Measurements from ENCODE around the gene HHAT. TPM values are rescaled to one million over a fixed set of nuclear protein-coding genes. Genes with fewer than 3 reads are reported as not detected.

The HHAT gene
- polyA plus RNA-seq, 1 donor from 2014 or later = 5.3 TPM

- H4K20me1 ChIP-seq (ENCODE audit: insufficient read depth) = no peaks in the 10 kb centered on the region
Observed at GRCh38 chr1:210384625-210385024, 55.9 kb downstream of the HHAT start.

GRCh38 chr1:210385228-210385627, 56.5 kb downstream of the HHAT start:
- H3K36me3 ChIP-seq (ENCODE audit: insufficient read depth, low read length) = no peaks in the 10 kb centered on the region
- H3K27me3 ChIP-seq (ENCODE audit: insufficient read depth, low read depth, low read length) = no peaks in the 10 kb centered on the region
- no peaks in the 10 kb centered on the region for H3K9me3 ChIP-seq (ENCODE audit: low read length)
- no peaks in the 10 kb centered on the region for H4K20me1 ChIP-seq (ENCODE audit: insufficient read depth)
- no peak overlapping the region for H3K4me3 ChIP-seq (ENCODE audit: low read length)
- no peak overlapping the region for H3K9ac ChIP-seq (ENCODE audit: low read length)
- H3K27ac ChIP-seq (ENCODE audit: low read length) = no peak overlapping the region
- no peak overlapping the region for H2AFZ ChIP-seq (ENCODE audit: low read depth, low read length)
- H3F3A ChIP-seq (ENCODE audit: insufficient read depth, low read length, poor library complexity, severe bottlenecking) = no peaks in the 10 kb centered on the region
- no peak overlapping the region for H3K4me2 ChIP-seq (ENCODE audit: low read length)
- no peaks in the 10 kb centered on the region for H3K9me2 ChIP-seq (ENCODE audit: insufficient read depth, low read length)
- H3K79me2 ChIP-seq (replicated peaks; ENCODE audit: insufficient read depth, low read length) = no peaks in the 10 kb centered on the region
- TF ChIP-seq REST (IDR thresholded peaks at IDR 0.05; ENCODE audit: borderline replicate concordance) = no peak
- TF ChIP-seq POLR2AphosphoS5 (IDR thresholded peaks at IDR 0.05) = no peak
- TF ChIP-seq EZH2 (IDR thresholded peaks at IDR 0.05; ENCODE audit: borderline replicate concordance, insufficient read depth, low read length, poor library complexity, severe bottlenecking) = no peak
- TF ChIP-seq TAF1 (IDR thresholded peaks at IDR 0.05; ENCODE audit: low read depth) = no peak
- TF ChIP-seq CTCF (IDR thresholded peaks at IDR 0.05; ENCODE audit: poor library complexity, severe bottlenecking) = no peak
- TF ChIP-seq RAD21 (conservative IDR thresholded peaks at IDR 0.05) = no peak
- no peak for TF ChIP-seq MXI1 (conservative IDR thresholded peaks at IDR 0.05; ENCODE audit: poor library complexity, severe bottlenecking)

More at GRCh38 chr1:210384625-210385024, 55.9 kb downstream of the HHAT start:
- Histone ChIP-seq H3K9me2 (ENCODE audit: insufficient read depth, low read length) (no peaks in the 10 kb centered on the region), H3K9me3 (ENCODE audit: low read length) (no peaks in the 10 kb centered on the region), H3K4me2 (ENCODE audit: low read length) (no peak overlapping the region), H3K27ac (ENCODE audit: low read length) (no peak overlapping the region), H3K27me3 (ENCODE audit: insufficient read depth, low read depth, low read length) (no peaks in the 10 kb centered on the region), H3K79me2 (replicated peaks; ENCODE audit: insufficient read depth, low read length) (no peaks in the 10 kb centered on the region), H3F3A (ENCODE audit: insufficient read depth, low read length, poor library complexity, severe bottlenecking) (no peaks in the 10 kb centered on the region), H2AFZ (ENCODE audit: low read depth, low read length) (no peak overlapping the region), H3K36me3 (ENCODE audit: insufficient read depth, low read length) (no peaks in the 10 kb centered on the region), H3K9ac (ENCODE audit: low read length) (no peak overlapping the region), H3K4me3 (ENCODE audit: low read length) (no peak overlapping the region)
- TF ChIP-seq RAD21 (conservative IDR thresholded peaks at IDR 0.05) (no peak), CTCF (IDR thresholded peaks at IDR 0.05; ENCODE audit: poor library complexity, severe bottlenecking) (no peak), TAF1 (IDR thresholded peaks at IDR 0.05; ENCODE audit: low read depth) (no peak), POLR2AphosphoS5 (IDR thresholded peaks at IDR 0.05) (no peak), EP300 (conservative IDR thresholded peaks at IDR 0.05; ENCODE audit: poor library complexity, severe bottlenecking) (no peak), SMC3 (conservative IDR thresholded peaks at IDR 0.05; ENCODE audit: poor library complexity) (no peak), MXI1 (conservative IDR thresholded peaks at IDR 0.05; ENCODE audit: poor library complexity, severe bottlenecking) (no peak), REST (IDR thresholded peaks at IDR 0.05; ENCODE audit: borderline replicate concordance) (no peak), EZH2 (IDR thresholded peaks at IDR 0.05; ENCODE audit: borderline replicate concordance, insufficient read depth, low read length, poor library complexity, severe bottlenecking) (no peak)
